H1 (cell line): Measurements from ENCODE around the gene LHB. TPM values are rescaled to one million over a fixed set of nuclear protein-coding genes. Genes with fewer than 3 reads are reported as not detected.
A peak's percentile ranks its signal among the peaks of the same experiment; 100 is the strongest.

ENCODE experiments used
- NANOG ChIP-seq: IDR thresholded peaks from 2 replicates; pipeline ENCODE4 v1.6.1; 2011; ENCODE audit warnings: low read length, low read depth, mild to moderate bottlenecking, inconsistent platforms; ENCODE audit not compliant: insufficient read depth, poor library complexity, severe bottlenecking
- RBBP5 ChIP-seq: IDR thresholded peaks from 2 replicates; pipeline ENCODE4 v1.7.1; 2012; ENCODE audit warnings: low read depth, mild to moderate bottlenecking, inconsistent platforms, low read length, moderate library complexity, borderline replicate concordance
- SIN3A ChIP-seq, 2 experiments: IDR thresholded peaks in 1 of 2; conservative IDR thresholded peaks in 1 of 2; 2 replicates each; pipeline ENCODE4 v1.6.1; 2011 to 2012; ENCODE audit warnings: low read length in 2 of 2, improper control_type of control experiment in 1 of 2, low read depth in 1 of 2, mild to moderate bottlenecking in 1 of 2
- SP4 ChIP-seq: IDR thresholded peaks from 2 replicates; pipeline ENCODE4 v1.6.1; 2012; ENCODE audit warnings: low read length, inconsistent platforms
- microRNA-seq, 2 experiments: library from miRNA; unstranded; fragments of <30 nt; microRNA quantifications; one replicate each; pipeline versions ENCODE4 to v1.2.0, GENCODE V29; 2016 to 2020; ENCODE audit warnings: borderline microRNAs expressed in 2 of 2, borderline number of aligned reads in 2 of 2, borderline replicate concordance in 1 of 2
- polyA plus RNA-seq, 7 experiments: library from polyadenylated mRNA; depleted of rRNA in 3 of 7; stranded (reverse) in 5 of 7; unstranded in 2 of 7; fragments of >200 nt in 5 of 7; fragments of 200-250 nt in 2 of 7; gene quantifications; 1 replicate in 5 of 7; 2 replicates in 1 of 7; 4 replicates in 1 of 7; pipeline versions ENCODE4 v1.2.1 to v1.2.3, GENCODE V29; 2011 to 2013; ENCODE audit warnings: missing spikeins in 2 of 7, mixed read lengths in 2 of 7
- small RNA-seq: library from polyadenylated mRNA; stranded (forward); fragments of <200 nt; extraction: miRNeasy Mini kit (QIAGEN cat#:217004); gene quantifications from one replicate; pipeline ENCODE3, GENCODE V24; 2013; ENCODE audit not compliant: insufficient read depth
- total RNA-seq: library from RNA; stranded (reverse); fragmentation: NEBNext Ultra II Directional; extraction: Animal tissue kit (Norgen Biotek cat#: 25700); gene quantifications from 2 replicates; pipeline ENCODE4 v1.2.1, GENCODE V29; 2021

LHB gene
- total and polyA plus RNA-seq, 2 of the 8 experiments (the other 6 are each of a cell fraction or from before 2014, with no cell fraction given) = 0.53 TPM; not detected in 1

- no peak for TF ChIP-seq NANOG
- TF ChIP-seq RBBP5 = no peak
- 0 out of 4 replicates have a peak, but pooled peaks of 1 of the 2 experiments have one; percentile 6 for TF ChIP-seq SIN3A (conservative IDR thresholded peaks at IDR 0.05 in 1 of 2, IDR thresholded peaks at IDR 0.05 in 1 of 2; ENCODE audit: low read depth in 1 of 2, low read length in 2 of 2)
- no peak for TF ChIP-seq SP4
Observed at GRCh38 chr19:48966541-48967345, 50.1 kb downstream of the LHB start (continued).

Small RNAs within 50 kb of the gene (microRNA-seq; reads per million reads assigned to microRNA genes)
- gene MIR6798 = 0 to 0.41 reads per million in 2 experiments

Small RNAs within 50 kb of the gene (small RNA-seq; reads per million reads assigned to genes)
- gene MIR6798 = 2.2 reads per million, percentile 22 among the genes with 10 or more reads in this experiment

Other genes with a start within 250 kb of the LHB start
- 42.5 and 44.5 TPM in 2 replicates for gene BCAT2, start 206.1 kb downstream of the LHB start, total RNA-seq
- gene BCAT2, start 206.1 kb downstream of the LHB start, polyA plus RNA-seq (2011; rRNA removed) = 48.7 and 77.3 TPM in 2 replicates
- gene HSD17B14, start 180.6 kb downstream of the LHB start, total RNA-seq = 8.4 and 9.7 TPM in 2 replicates
- gene HSD17B14, start 180.6 kb downstream of the LHB start, polyA plus RNA-seq (2011; rRNA removed) = 25.5 and 32.7 TPM in 2 replicates
- gene PLEKHA4, start 148.5 kb downstream of the LHB start, total RNA-seq = 16.8 and 18.0 TPM in 2 replicates
- gene PLEKHA4, start 148.5 kb downstream of the LHB start, polyA plus RNA-seq (2011; rRNA removed) = 8.2 and 14.1 TPM in 2 replicates
- gene PPP1R15A, start 144.7 kb downstream of the LHB start, total RNA-seq = 12.8 and 14.0 TPM in 2 replicates
- gene PPP1R15A, start 144.7 kb downstream of the LHB start, polyA plus RNA-seq (2011; rRNA removed) = 4.1 and 8.6 TPM in 2 replicates
- 1.0 and 1.1 TPM in 2 replicates for gene TULP2, start 118.3 kb downstream of the LHB start, total RNA-seq
- 0.95 and 1.8 TPM in 2 replicates for gene TULP2, start 118.3 kb downstream of the LHB start, polyA plus RNA-seq (2011; rRNA removed)
- 106 and 111 TPM in 2 replicates for gene NUCB1, start 116.8 kb downstream of the LHB start, total RNA-seq
- gene NUCB1, start 116.8 kb downstream of the LHB start, polyA plus RNA-seq (2011; rRNA removed) = 121 and 178 TPM in 2 replicates
- gene DHDH, start 83.4 kb downstream of the LHB start, total RNA-seq = 2.2 and 2.7 TPM in 2 replicates
- gene DHDH, start 83.4 kb downstream of the LHB start, polyA plus RNA-seq (2011; rRNA removed) = 2.8 and 2.9 TPM in 2 replicates
- 257 and 295 TPM in 2 replicates for gene BAX, start 62.2 kb downstream of the LHB start, total RNA-seq
- 346 and 750 TPM in 2 replicates for gene BAX, start 62.2 kb downstream of the LHB start, polyA plus RNA-seq (2011; rRNA removed)
- 1,751 and 1,764 TPM in 2 replicates for gene FTL, start 51.8 kb downstream of the LHB start, total RNA-seq
- 2,427 and 3,043 TPM in 2 replicates for gene FTL, start 51.8 kb downstream of the LHB start, polyA plus RNA-seq (2011; rRNA removed)
- gene GYS1, start 23.8 kb downstream of the LHB start, total RNA-seq = 37.8 and 38.7 TPM in 2 replicates
- 30.0 and 41.9 TPM in 2 replicates for gene GYS1, start 23.8 kb downstream of the LHB start, polyA plus RNA-seq (2011; rRNA removed)
- gene RUVBL2, start 23.2 kb downstream of the LHB start, total RNA-seq = 152 and 160 TPM in 2 replicates
- 247 and 341 TPM in 2 replicates for gene RUVBL2, start 23.2 kb downstream of the LHB start, polyA plus RNA-seq (2011; rRNA removed)
- gene CGB3, start 7.2 kb upstream of the LHB start, total RNA-seq = not detected in 2 replicates
- 0.09 TPM in 1 of 2 replicates, not detected in the other for gene CGB3, start 7.2 kb upstream of the LHB start, polyA plus RNA-seq (2011; rRNA removed)
- 0.71 TPM in 1 of 2 replicates, not detected in the other for gene CGB2, start 14.8 kb upstream of the LHB start, total RNA-seq
- gene CGB2, start 14.8 kb upstream of the LHB start, polyA plus RNA-seq (2011; rRNA removed) = 3.2 and 3.9 TPM in 2 replicates
- gene CGB1, start 19.8 kb upstream of the LHB start, total RNA-seq = not detected in 2 replicates
- 0.83 TPM in 1 of 2 replicates, not detected in the other for gene CGB1, start 19.8 kb upstream of the LHB start, polyA plus RNA-seq (2011; rRNA removed)
- gene CGB5, start 26.8 kb upstream of the LHB start, total RNA-seq = 0.63 TPM in 1 of 2 replicates, not detected in the other
- gene CGB5, start 26.8 kb upstream of the LHB start, polyA plus RNA-seq (2011; rRNA removed) = 0.68 and 0.83 TPM in 2 replicates
- 0.46 TPM in 1 of 2 replicates, not detected in the other for gene CGB8, start 32.0 kb upstream of the LHB start, total RNA-seq
- gene CGB8, start 32.0 kb upstream of the LHB start, polyA plus RNA-seq (2011; rRNA removed) = 0.09 and 0.22 TPM in 2 replicates
- 0.52 and 1.2 TPM in 2 replicates for gene CGB7, start 40.7 kb upstream of the LHB start, total RNA-seq
- 2.2 and 3.8 TPM in 2 replicates for gene CGB7, start 40.7 kb upstream of the LHB start, polyA plus RNA-seq (2011; rRNA removed)
- 2.8 and 3.1 TPM in 2 replicates for gene NTF4, start 47.7 kb upstream of the LHB start, total RNA-seq
- gene NTF4, start 47.7 kb upstream of the LHB start, polyA plus RNA-seq (2011; rRNA removed) = 5.3 and 6.5 TPM in 2 replicates
- 0.10 and 0.17 TPM in 2 replicates for gene KCNA7, start 55.6 kb upstream of the LHB start, total RNA-seq
- 0.06 and 0.09 TPM in 2 replicates for gene KCNA7, start 55.6 kb upstream of the LHB start, polyA plus RNA-seq (2011; rRNA removed)
- 231 and 244 TPM in 2 replicates for gene SNRNP70, start 68.4 kb upstream of the LHB start, total RNA-seq
- gene SNRNP70, start 68.4 kb upstream of the LHB start, polyA plus RNA-seq (2011; rRNA removed) = 235 and 515 TPM in 2 replicates
- 4.1 and 4.2 TPM in 2 replicates for gene LIN7B, start 97.3 kb upstream of the LHB start, total RNA-seq
- gene LIN7B, start 97.3 kb upstream of the LHB start, polyA plus RNA-seq (2011; rRNA removed) = 4.1 and 6.0 TPM in 2 replicates
- gene C19orf73, start 102.1 kb upstream of the LHB start, total RNA-seq = 1.2 and 2.5 TPM in 2 replicates
- gene C19orf73, start 102.1 kb upstream of the LHB start, polyA plus RNA-seq (2011; rRNA removed) = 4.6 and 10.0 TPM in 2 replicates
- gene PPFIA3, start 102.5 kb upstream of the LHB start, total RNA-seq = 25.3 and 28.0 TPM in 2 replicates
- 15.9 and 28.8 TPM in 2 replicates for gene PPFIA3, start 102.5 kb upstream of the LHB start, polyA plus RNA-seq (2011; rRNA removed)
- gene HRC, start 138.3 kb upstream of the LHB start, total RNA-seq = 1.8 and 2.3 TPM in 2 replicates
- gene HRC, start 138.3 kb upstream of the LHB start, polyA plus RNA-seq (2011; rRNA removed) = 2.6 and 6.8 TPM in 2 replicates
- 11.3 and 12.6 TPM in 2 replicates for gene TRPM4, start 140.7 kb upstream of the LHB start, total RNA-seq
- gene TRPM4, start 140.7 kb upstream of the LHB start, polyA plus RNA-seq (2011; rRNA removed) = 13.3 and 21.5 TPM in 2 replicates